ENCODE measurements around the gene LYVE1.

- TF ChIP-seq CTCF (IDR thresholded peaks at IDR 0.05) (no peak), POLR2A (IDR thresholded peaks at IDR 0.05) (no peak), EP300 (IDR thresholded peaks at IDR 0.05) (no peak)
Measured at GRCh38 chr11:10572533-10572932, 4.1 kb upstream of the LYVE1 start.
